Measurements from ENCODE around the gene HLCS.

DNA sequence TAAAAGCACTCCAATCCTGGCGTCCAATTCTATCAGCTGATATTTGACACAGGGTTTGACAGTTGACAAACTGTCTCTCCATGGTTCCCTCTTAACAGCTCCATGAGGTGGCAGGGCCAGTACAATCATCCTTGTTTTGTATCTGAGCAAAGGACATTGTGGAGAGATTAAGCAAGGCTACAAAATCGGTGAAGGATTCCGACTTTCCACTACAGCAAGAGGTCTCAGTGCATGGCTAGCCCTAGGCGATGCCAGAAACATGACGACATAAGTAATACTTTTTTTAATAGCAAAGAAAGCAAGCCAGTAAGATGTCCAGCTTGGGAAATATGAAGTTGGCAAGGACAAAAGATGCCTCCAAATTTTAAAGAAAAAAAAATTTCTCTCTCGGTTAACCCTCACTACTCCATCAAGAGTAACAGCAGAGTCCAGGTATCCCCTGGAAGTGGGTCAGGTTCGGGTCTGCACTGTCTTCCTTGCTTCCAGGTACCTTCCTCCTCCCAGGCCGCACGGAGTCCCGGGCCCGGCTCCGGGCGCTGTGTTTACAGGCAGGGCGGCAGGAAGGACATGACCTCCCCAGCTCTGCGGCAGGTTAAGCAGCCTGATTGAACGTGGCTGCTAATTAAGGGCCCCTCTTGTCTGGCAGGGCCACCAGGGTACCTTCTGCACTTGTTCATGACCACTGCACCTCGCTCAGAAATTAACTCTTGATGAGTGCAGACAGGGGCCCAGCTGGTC is 161.4 kb downstream of the HLCS start:
- TF ChIP-seq, protein P1, sequence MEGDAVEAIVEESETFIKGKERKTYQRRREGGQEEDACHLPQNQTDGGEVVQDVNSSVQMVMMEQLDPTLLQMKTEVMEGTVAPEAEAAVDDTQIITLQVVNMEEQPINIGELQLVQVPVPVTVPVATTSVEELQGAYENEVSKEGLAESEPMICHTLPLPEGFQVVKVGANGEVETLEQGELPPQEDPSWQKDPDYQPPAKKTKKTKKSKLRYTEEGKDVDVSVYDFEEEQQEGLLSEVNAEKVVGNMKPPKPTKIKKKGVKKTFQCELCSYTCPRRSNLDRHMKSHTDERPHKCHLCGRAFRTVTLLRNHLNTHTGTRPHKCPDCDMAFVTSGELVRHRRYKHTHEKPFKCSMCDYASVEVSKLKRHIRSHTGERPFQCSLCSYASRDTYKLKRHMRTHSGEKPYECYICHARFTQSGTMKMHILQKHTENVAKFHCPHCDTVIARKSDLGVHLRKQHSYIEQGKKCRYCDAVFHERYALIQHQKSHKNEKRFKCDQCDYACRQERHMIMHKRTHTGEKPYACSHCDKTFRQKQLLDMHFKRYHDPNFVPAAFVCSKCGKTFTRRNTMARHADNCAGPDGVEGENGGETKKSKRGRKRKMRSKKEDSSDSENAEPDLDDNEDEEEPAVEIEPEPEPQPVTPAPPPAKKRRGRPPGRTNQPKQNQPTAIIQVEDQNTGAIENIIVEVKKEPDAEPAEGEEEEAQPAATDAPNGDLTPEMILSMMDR (conservative IDR thresholded peaks at IDR 0.05; ENCODE audit: low read length): no peak
- no peak for TF ChIP-seq EZH2phosphoT487 (IDR thresholded peaks at IDR 0.05; ENCODE audit: borderline replicate concordance)

Measured in Loucy (cell line).